Body of pancreas (tissue), 4 donors: ENCODE measurements around the gene PDZD7.

Experiments
- CTCF ChIP-seq, 7 experiments: fragments of 450-650 bp in 4 of 7; fragments of 200-600 bp in 3 of 7; sonication (generic) in 3 of 7; IDR thresholded peaks; one replicate each; pipeline ENCODE4 v1.5.1; 2016 to 2019; ENCODE audit warnings: antibody characterized with exemption in 7 of 7
- POLR2A ChIP-seq, 3 donors: fragments of 450-650 bp; IDR thresholded peaks; one replicate each; pipeline ENCODE4 v1.6.1; 2016; ENCODE audit warnings: antibody characterized with exemption in 3 of 3, mild to moderate bottlenecking in 2 of 3

- TF ChIP-seq POLR2A (IDR thresholded peaks at IDR 0.05) (no peak), CTCF (IDR thresholded peaks at IDR 0.05) (peak; percentile 74 to 86 (median 83))
Observed at GRCh38 chr10:101060036-101060950, 29.4 kb upstream of the PDZD7 start.
